CD4-positive, alpha-beta T cell treated with Interferon alpha-2 for 1 hour (primary cell): ENCODE data around the gene C19orf73.
A peak's percentile ranks its signal among the peaks of the same experiment; 100 is the strongest.

ENCODE experiments used
- DNase-seq, 2 donors: peaks; one replicate each; pipeline ENCODE4 v3.0.0-alpha.2; 2020 to 2022

C19orf73 gene, protein sequence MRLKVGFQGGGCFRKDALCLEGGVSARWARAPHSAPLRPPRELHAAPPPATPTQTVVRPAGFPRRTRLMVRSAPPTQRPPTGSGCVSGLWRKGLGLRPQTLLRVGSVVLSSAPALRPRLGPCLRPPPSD

DNA sequence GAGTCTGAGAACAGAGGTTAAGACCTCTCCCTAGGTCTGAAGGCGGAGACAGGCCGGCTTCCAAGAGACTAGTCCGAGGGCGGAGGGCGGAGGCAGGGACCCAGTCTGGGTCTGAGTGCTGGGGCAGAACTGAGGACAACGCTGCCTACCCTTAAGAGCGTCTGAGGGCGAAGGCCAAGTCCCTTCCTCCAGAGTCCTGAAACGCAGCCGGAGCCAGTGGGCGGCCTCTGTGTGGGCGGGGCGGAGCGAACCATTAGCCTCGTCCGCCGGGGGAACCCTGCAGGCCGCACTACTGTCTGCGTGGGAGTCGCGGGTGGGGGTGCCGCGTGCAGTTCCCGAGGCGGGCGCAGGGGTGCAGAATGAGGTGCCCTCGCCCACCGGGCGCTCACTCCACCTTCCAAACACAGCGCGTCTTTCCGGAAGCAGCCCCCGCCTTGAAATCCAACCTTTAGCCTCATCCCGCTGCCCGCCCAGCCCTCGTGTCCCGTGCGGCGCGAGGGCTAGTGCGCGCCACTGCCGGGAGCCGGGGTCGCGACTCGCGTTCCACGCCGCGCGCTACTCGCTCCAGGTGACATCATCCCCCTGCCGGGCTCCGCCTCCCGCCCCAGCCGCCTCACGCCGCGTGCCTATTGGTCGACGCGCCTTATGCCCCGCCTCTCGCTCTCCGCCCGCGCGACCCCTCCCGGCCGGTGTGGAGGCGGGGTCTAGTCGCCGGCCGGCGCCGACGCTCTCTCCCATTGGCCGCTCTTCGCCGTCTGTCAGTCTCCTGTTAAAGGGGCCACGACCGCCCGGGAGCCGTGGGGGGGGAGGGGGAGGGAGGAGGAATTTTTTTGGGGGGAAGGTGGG is at the start of gene C19orf73:
Gene C19orf73, minus strand, starts transcription at position 579 of the 846 bp plus-strand sequence. Its CDS starts 121 bp downstream, at position 458.
- peak; percentile 95 to 98 for DNase-seq

GRCh38 chr19:49168421-49168820 is 49.5 kb upstream of the C19orf73 start:
- DNase-seq = no peak

DNA sequence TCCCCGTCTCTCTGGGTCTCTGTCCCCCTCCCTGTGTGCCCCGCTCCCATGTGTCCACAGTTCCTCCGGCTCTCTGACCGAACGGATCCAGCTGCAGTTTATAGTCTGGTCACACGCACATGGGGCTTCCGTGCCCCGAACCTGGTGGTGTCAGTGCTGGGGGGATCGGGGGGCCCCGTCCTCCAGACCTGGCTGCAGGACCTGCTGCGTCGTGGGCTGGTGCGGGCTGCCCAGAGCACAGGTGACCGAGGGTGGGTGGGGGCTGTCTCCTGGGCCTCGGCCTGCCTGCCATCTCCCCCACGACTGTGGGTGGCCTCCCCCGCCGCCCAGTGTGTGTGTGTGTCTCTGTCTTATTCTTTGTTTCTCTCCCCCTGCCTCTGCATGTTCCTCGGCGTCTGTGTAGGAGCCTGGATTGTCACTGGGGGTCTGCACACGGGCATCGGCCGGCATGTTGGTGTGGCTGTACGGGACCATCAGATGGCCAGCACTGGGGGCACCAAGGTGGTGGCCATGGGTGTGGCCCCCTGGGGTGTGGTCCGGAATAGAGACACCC is 49.0 kb upstream of the C19orf73 start:
- no peak for DNase-seq

- no peak for DNase-seq
Measured at GRCh38 chr19:49165865-49166301, 46.9 kb upstream of the C19orf73 start.

DNA sequence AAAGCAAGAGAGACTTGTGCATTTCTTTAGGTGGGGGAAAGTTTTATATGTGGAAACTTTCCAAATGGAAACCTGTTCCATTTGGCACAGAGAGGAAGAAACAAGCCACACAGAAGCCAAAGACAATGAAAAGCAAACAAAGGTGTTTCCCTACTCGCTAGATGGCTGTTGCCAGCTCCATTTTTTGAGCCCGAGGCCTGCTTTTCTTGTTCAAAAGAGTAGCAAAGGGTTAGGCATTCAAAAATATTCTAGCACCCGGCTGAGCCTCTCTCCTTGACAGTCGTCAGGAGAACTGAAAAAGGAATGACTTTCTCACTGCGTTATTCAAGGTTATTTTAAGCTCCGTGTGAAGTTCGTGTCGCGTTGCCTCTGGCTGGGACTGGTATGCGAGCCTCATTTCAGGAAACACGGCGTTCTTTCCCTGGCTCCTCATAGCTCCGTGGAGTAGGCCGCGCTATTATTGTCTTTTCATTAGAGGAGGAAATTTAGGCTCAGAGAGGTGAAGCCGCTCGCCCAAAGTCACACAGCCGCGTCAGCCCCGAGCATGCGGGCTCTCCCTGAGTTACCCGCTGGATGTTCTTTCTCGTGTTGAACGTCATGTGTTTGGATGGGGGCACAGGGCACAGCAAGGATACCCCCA is 46.3 kb upstream of the C19orf73 start:
- DNase-seq = no peak

GRCh38 chr19:49161987-49162386 is 43.0 kb upstream of the C19orf73 start:
- DNase-seq = no peak

GRCh38 chr19:49160450-49161189 is 41.7 kb upstream of the C19orf73 start:
- no peak for DNase-seq

DNA sequence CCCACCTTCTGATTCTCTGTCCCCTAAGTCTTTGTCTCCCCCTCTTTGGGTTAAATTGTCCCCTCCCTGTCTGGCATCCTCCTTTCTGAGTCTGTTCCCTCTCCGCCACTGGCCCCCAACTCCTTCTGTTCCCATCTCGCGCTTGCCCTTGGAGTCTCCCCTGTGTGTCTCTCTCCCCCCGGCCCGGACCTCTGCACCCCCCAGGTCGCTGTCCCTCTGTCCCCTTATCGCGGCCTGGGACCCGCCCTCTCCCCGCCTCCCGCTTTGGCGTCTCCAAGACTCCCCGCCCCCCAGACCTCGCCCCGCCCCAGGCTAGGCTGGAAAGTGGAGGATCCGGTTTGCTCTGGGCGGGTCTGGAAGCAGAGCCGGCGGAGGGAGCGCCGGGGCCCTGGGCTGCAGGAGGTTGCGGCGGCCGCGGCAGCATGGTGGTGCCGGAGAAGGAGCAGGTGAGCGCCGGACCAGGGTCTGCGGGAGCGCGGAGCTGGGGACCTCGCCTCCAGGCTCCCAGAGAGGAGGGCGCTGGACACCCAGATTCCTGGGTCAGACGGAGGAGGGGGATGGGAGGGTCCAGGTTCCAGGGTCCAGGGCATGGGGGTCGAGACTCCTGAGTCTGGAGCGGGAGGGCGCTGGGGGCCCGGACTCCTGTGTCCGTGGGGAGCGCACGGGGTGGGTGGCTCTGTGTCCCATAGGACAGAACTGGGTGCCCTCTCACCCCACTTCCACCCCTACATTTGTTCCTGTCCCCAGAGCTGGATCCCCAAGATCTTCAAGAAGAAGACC is 38.7 kb upstream of the C19orf73 start, which contains the start of gene TRPM4:
Gene TRPM4, plus strand, starts transcription at position 348 of the 780 bp plus-strand sequence. Its CDS starts 75 bp downstream, at position 423.
- DNase-seq = peak; percentile 34 to 37

- DNase-seq = no peak
Measured at GRCh38 chr19:49155820-49156346, 36.9 kb upstream of the C19orf73 start.

- no peak for DNase-seq
Measured at GRCh38 chr19:49155005-49155819, 36.3 kb upstream of the C19orf73 start, which contains the start of gene HRC. TSS of gene HRC (minus strand) at chr19:49155396. CDS start at chr19:49155237, 159 bp downstream.

DNA sequence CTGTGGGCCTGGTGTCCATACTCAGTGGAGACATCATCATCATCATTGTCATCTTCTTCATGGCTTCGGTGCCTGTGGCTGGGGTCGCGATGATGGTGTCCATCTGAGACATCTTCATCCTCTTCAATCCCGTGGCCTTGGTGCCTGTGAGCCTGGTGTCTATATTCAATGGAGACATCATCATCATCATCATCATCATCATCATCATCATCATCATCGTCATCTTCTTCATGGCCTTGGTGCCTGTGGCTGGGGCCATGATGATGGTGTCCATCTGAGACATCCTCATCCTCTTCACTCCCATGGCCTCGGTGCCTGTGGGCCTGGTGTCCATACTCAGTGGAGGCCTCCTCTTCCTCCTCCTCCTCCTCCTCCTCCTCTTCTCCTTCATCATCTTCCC is 35.3 kb upstream of the C19orf73 start:
- DNase-seq = no peak

DNA sequence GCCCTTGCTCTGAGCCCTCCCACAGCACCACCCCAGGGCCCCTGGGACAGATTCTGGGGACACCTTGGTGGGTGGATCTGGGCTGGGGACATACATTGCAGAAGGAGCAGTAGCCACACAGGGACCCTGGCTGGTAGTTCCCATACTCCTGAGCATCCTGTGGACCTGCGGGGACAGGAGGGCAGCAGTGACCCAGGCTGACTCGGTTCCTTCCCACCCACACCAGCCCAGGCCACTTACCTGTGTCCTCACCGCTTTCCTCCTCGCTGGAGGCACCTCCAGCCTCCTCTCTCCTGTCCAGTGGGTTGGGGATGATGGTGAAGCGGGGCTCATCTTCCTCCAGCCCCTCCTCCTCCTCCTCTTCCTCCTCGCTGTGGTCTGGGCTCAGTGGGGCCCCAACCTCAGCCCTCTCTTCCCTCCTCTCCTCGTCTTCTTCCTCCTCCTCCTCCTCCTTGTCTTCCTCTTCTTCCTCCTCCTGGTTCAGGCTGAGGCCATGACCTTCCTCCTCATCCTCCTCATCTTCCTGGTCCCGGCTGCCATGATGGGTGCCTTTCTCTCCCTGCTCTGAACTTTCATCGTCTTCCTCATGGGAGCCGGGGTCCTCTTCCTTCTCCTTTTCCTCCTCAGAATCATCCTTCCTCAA is 34.3 kb upstream of the C19orf73 start:
- no peak for DNase-seq

- DNase-seq = no peak
Measured at GRCh38 chr19:49152119-49152550, 33.2 kb upstream of the C19orf73 start.

- peak; percentile 18 to 47 for DNase-seq
Measured at GRCh38 chr19:49151267-49152118, 32.5 kb upstream of the C19orf73 start.

- DNase-seq = no peak
Measured at GRCh38 chr19:49150944-49151243, 32.0 kb upstream of the C19orf73 start.

GRCh38 chr19:49150106-49150943 is 31.4 kb upstream of the C19orf73 start:
- peak; percentile 34 to 60 for DNase-seq

DNA sequence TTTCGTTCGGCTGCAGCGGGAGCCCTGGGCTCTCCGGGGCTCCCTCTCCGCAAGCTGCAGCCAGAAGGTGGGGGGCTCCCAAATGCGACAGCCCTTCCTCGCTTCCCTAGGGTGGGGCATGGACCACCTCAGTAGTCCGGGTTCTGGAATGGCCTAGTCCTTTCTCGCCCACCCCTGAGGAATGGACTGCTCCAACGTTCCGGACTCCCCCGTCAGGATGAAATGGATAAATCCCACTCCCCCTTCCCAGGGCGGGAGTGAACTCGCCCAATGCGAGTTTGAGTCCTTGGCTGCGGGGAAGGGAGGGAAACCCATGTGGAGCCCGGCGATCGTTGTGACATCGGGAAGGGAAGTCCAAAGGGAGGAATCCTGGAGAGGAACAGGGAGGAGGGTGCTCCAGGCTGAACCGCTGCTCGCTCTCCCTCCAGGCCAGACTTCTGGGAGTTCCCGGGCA is 30.7 kb upstream of the C19orf73 start:
- no peak for DNase-seq
